Measurements from ENCODE around the gene TRAPPC12.

The TRAPPC12 gene

GRCh38 chr2:3470166-3470651 is 90.7 kb downstream of the TRAPPC12 start:
- H3K4me3 ChIP-seq (ENCODE audit: low read depth, low read length): no peak overlapping the region
- no peak for TF ChIP-seq CTCF (IDR thresholded peaks at IDR 0.05; ENCODE audit: low read depth, low read length)

GRCh38 chr2:3470856-3471737 is 91.6 kb downstream of the TRAPPC12 start:
- H3K4me3 ChIP-seq (ENCODE audit: low read depth, low read length): no peak overlapping the region
- TF ChIP-seq CTCF (IDR thresholded peaks at IDR 0.05; ENCODE audit: low read depth, low read length): no peak

GRCh38 chr2:3472296-3472695 is 92.8 kb downstream of the TRAPPC12 start:
- TF ChIP-seq CTCF (IDR thresholded peaks at IDR 0.05; ENCODE audit: low read depth, low read length): no peak
- no peak overlapping the region for H3K4me3 ChIP-seq (ENCODE audit: low read depth, low read length)

GRCh38 chr2:3472966-3473365 is 93.5 kb downstream of the TRAPPC12 start:
- H3K4me3 ChIP-seq (ENCODE audit: low read depth, low read length): no peak overlapping the region
- TF ChIP-seq CTCF (IDR thresholded peaks at IDR 0.05; ENCODE audit: low read depth, low read length): no peak

GRCh38 chr2:3475771-3476170 is 96.3 kb downstream of the TRAPPC12 start:
- no peak for TF ChIP-seq CTCF (IDR thresholded peaks at IDR 0.05; ENCODE audit: low read depth, low read length)
- no peak overlapping the region for H3K4me3 ChIP-seq (ENCODE audit: low read depth, low read length)

- no peak overlapping the region for H3K4me3 ChIP-seq (ENCODE audit: low read depth, low read length)
- TF ChIP-seq CTCF (IDR thresholded peaks at IDR 0.05; ENCODE audit: low read depth, low read length): no peak
Observed at GRCh38 chr2:3476321-3476984, 97.0 kb downstream of the TRAPPC12 start.

GRCh38 chr2:3476985-3477327 is 97.5 kb downstream of the TRAPPC12 start:
- no peak for TF ChIP-seq CTCF (IDR thresholded peaks at IDR 0.05; ENCODE audit: low read depth, low read length)
- H3K4me3 ChIP-seq (ENCODE audit: low read depth, low read length): no peak overlapping the region
